HEK293T (cell line): Measurements from ENCODE around the gene FKBP7.

ENCODE experiments used
- ARNT ChIP-seq: fragments of 450-650 bp; IDR thresholded peaks from 2 replicates; pipeline ENCODE4 v1.6.1; 2017; ENCODE audit warnings: mild to moderate bottlenecking
- FOXA1 ChIP-seq: fragments of 450-650 bp; IDR thresholded peaks from 2 replicates; pipeline ENCODE4 v1.6.1; 2016; ENCODE audit warnings: mild to moderate bottlenecking
- L3MBTL2 ChIP-seq: fragments of 450-650 bp; conservative IDR thresholded peaks from 2 replicates; pipeline ENCODE4 v1.6.1; 2016; ENCODE audit warnings: mild to moderate bottlenecking
- SP1 ChIP-seq: fragments of 450-650 bp; IDR thresholded peaks from 2 replicates; pipeline ENCODE4 v1.6.1; 2017

- TF ChIP-seq SP1 (no peak), FOXA1 (no peak), L3MBTL2 (no peak), ARNT (no peak)
Measured at GRCh38 chr2:178418426-178418825, 60.0 kb downstream of the FKBP7 start.
